Activated naive CD8-positive, alpha-beta T cell treated with anti-CD3 and anti-CD28 coated beads, Interleukin-2, amount 10 ng/mL, durations not matched to agents 7 days and 5 days (primary cell): Measurements from ENCODE around the gene CHST11. TPM values are rescaled to one million over a fixed set of nuclear protein-coding genes. Genes with fewer than 3 reads are reported as not detected.
A peak's percentile ranks its signal among the peaks of the same experiment; 100 is the strongest.
"Not testable (repeated sequence)": the region's sequence is repeated elsewhere in the genome, so short reads cannot be mapped to it uniquely, and the experiment has no call there.

Experiments
- ATAC-seq: fragments of 150-1000 bp; cut with Tn5 transposase; one replicate; pipeline ENCODE4 v1.10.0; 2021; ENCODE audit warnings: low read depth, moderate library complexity
- POLR2A ChIA-PET: fragments of 350-600 bp; sonication (Branson Sonifier 250); formaldehyde crosslinking; loops from one replicate; lab custom pipeline; 2021; ENCODE audit warnings: antibody characterized with exemption; lab: Charles Lee
- DNase-seq: peaks from one replicate; pipeline ENCODE4 v3.0.0; 2021
- H3K27ac Mint-ChIP-seq: one replicate; pipeline ENCODE4 v1.8.0; 2022; ENCODE audit warnings: mild to moderate bottlenecking, mixed read lengths
- H3K27me3 Mint-ChIP-seq: one replicate; pipeline ENCODE4 v1.8.0; 2022; ENCODE audit warnings: mild to moderate bottlenecking, moderate library complexity, mixed read lengths
- H3K36me3 Mint-ChIP-seq: one replicate; pipeline ENCODE4 v1.8.0; 2021; ENCODE audit warnings: mild to moderate bottlenecking, mixed read lengths
- H3K4me1 Mint-ChIP-seq: one replicate; pipeline ENCODE4 v1.8.0; 2021; ENCODE audit warnings: mixed read lengths
- H3K4me3 Mint-ChIP-seq: one replicate; pipeline ENCODE4 v1.8.0; 2022; ENCODE audit warnings: mild to moderate bottlenecking, moderate library complexity, mixed read lengths
- H3K9me3 Mint-ChIP-seq: one replicate; pipeline ENCODE4 v1.8.0; 2021; ENCODE audit warnings: mixed read lengths
- total RNA-seq, 2 experiments: library from RNA; stranded (reverse); gene quantifications; one replicate each; pipeline ENCODE4 v1.2.3, GENCODE V29; 2021

The CHST11 gene
- total RNA-seq, 2 experiments from 2014 or later, result 64.9 to 72.9 TPM

DNA sequence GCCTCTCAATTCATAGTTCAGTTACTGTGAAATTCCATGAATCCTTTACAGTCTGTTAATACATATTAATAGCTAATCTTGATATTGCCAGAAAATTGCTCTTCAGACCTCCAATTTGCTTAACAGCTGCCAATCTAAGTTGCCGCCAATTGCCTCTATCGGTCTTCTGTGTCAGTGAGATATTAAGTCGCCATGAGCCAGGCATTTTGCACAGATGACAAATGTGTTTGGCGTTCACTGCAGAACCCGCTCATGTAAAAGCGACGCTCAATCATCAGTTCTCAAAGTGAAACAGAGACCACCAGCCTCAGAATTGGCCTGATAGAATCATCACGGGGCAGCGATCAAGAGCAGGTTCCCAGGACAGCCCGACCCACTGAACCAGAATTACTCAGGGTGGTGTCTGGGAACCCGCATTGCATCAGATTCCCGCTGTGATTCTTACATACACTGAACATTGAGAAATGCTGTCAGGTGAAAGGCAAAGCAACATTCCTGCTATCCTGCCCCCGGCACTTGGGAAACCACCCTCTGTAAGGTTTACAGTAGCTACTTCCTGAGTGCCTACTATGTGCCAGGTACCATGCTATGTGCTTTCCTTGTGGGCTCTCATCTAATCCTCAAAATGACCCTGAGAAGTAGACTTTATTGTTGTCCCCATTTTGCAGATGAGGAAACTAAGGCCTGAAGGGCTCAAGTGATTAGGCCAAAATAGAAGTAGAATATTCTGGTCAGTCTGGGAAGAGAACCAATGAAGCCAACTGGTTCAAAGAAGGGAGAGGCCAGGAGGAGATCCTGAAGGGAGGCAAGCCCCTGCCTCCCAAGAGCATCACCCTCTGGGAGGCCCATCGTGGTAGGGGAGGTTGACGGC, 285.0 kb downstream of the CHST11 start:
- Mint-ChIP-seq H3K36me3 (peaks cover 24% of the 10 kb centered on the region), H3K4me3 (peak overlapping the region; percentile 77), H3K4me1 (peaks cover 60% of the 10 kb centered on the region), H3K27me3 (peaks cover 2% of the 10 kb centered on the region), H3K9me3 (no peaks in the 10 kb centered on the region), H3K27ac (peak overlapping the region; percentile 59)
- DNase-seq, result no peak
- ATAC-seq, result no peak
- POLR2A ChIA-PET, result interaction anchor here (0.9 kb wide), 1 partner anchor 21 kb away, joined by 4 read pairs; no protein-coding TSS in a partner anchor

GRCh38 chr12:104742551-104743201, 285.9 kb downstream of the CHST11 start:
- H3K36me3 Mint-ChIP-seq, result peaks cover 24% of the 10 kb centered on the region
- ATAC-seq (no peak), DNase-seq (no peak)
- peaks cover 2% of the 10 kb centered on the region for H3K27me3 Mint-ChIP-seq
- H3K27ac Mint-ChIP-seq, result peak overlapping the region; percentile 44
- H3K4me1 Mint-ChIP-seq, result peaks cover 57% of the 10 kb centered on the region
- POLR2A ChIA-PET, result no interaction called here
- H3K4me3 Mint-ChIP-seq, result no peak overlapping the region
- H3K9me3 Mint-ChIP-seq, result no peaks in the 10 kb centered on the region

- Mint-ChIP-seq H3K36me3 (peaks cover 23% of the 10 kb centered on the region), H3K4me3 (no peak overlapping the region), H3K27ac (no peak overlapping the region), H3K4me1 (peaks cover 57% of the 10 kb centered on the region), H3K9me3 (no peaks in the 10 kb centered on the region), H3K27me3 (peaks cover 2% of the 10 kb centered on the region)
- no peak for DNase-seq
- no peak for ATAC-seq
- POLR2A ChIA-PET, result no interaction called here
These were observed 286.4 kb downstream of the CHST11 start for GRCh38 chr12:104743202-104743580.

DNA sequence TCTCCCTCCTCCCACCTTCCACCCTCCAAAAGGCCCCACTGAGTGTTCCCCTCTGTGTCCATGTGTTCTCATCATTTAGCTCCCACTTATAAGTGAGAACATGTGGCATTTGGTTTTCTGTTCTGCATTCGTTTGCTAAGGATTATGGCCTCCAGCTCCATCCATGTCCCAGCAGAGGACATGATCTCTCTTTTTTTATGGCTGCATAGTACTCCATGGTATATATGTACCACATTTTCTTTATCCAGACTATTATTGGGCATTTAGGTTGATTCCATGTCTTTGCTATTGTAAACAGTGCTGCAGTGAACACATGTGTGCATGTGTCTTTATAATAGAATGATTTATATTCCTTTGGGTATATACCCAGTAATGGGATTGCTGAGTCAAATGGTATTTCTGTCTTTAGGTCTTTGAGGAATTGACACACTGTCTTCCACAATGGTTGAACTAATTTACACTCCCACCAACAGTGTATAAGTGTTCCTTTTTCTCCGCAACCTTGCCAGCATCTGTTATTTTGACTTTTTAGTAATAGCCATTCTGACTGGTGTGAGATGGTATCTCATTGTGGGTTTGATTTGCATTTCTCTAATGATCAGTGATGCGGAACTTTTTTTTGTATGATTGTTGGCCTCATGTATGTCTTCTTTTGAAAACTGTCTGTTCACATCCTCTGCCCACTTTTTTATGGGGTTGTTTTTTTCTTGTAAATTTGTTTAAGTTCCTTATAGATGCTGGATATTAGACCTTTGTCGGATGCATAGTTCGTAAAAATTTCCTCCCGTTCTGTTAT, 287.2 kb downstream of the CHST11 start:
- H3K27ac Mint-ChIP-seq, result not testable (repeated sequence)
- peaks cover 56% of the 10 kb centered on the region for H3K4me1 Mint-ChIP-seq

GRCh38 chr12:104746467-104747088, 289.8 kb downstream of the CHST11 start:
- Mint-ChIP-seq H3K4me3 (no peak overlapping the region), H3K27ac (no peak overlapping the region), H3K9me3 (no peaks in the 10 kb centered on the region), H3K4me1 (peaks cover 48% of the 10 kb centered on the region), H3K36me3 (peaks cover 24% of the 10 kb centered on the region), H3K27me3 (peaks cover 2% of the 10 kb centered on the region)
- no peak for ATAC-seq
- no peak for DNase-seq
- POLR2A ChIA-PET, result interaction anchor here (1.7 kb wide), 1 partner anchor 8 kb away, joined by 6 read pairs; no protein-coding TSS in a partner anchor

More for the DNA sequence above, 287.2 kb downstream of the CHST11 start:
- H3K4me3 Mint-ChIP-seq, POLR2A ChIA-PET, ATAC-seq, H3K27me3 Mint-ChIP-seq, DNase-seq, H3K9me3 Mint-ChIP-seq: not testable (repeated sequence)
- peaks cover 24% of the 10 kb centered on the region for H3K36me3 Mint-ChIP-seq

DNA sequence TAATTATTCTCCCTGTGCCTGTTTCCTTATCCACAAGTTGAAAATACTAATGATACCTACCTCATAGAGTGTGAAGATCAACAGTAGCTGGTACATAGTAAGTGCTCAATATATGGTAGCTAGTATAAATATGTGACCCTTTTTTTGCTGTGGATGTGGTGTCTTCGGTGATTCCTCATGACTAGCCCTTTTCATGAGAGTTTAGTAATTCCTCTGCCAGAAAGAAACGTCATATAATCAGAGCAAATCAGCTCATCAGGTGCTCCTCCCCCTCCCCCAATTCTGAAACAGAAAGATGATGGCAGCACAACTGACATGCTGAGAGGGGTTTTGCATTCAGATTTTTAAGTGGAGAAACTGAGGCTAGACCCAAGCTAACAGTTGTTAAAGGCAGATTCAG, 290.6 kb downstream of the CHST11 start:
- DNase-seq (no peak), ATAC-seq (no peak)
- H3K27ac Mint-ChIP-seq, result peak overlapping the region; percentile 44
- H3K27me3 Mint-ChIP-seq, result peaks cover 2% of the 10 kb centered on the region
- peak overlapping the region; percentile 63 for H3K4me3 Mint-ChIP-seq
- POLR2A ChIA-PET, result interaction anchor here (1.7 kb wide), 1 partner anchor 8 kb away, joined by 6 read pairs; no protein-coding TSS in a partner anchor
- H3K9me3 Mint-ChIP-seq, result no peaks in the 10 kb centered on the region
- peaks cover 46% of the 10 kb centered on the region for H3K4me1 Mint-ChIP-seq
- peaks cover 26% of the 10 kb centered on the region for H3K36me3 Mint-ChIP-seq

DNA sequence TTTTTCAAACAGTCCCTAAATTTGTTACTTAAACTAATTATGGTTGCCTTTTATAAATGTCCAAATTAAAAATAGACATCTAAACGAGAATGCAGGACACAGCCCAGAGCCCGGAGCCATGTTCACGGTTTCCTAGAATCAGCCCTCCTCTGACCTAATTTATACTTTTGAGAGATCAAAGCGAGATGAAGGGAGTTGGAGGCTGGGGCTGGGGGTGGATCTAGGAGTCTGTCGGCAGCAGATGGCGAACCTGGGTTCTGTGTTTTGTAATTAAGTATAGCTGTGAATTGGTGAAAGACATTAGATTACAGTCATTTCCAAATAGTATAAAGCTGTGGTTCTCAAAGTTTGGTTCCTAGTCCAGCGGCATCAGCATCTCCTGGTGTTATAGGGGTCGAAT, 291.2 kb downstream of the CHST11 start:
- ATAC-seq, result peak; percentile 86
- POLR2A ChIA-PET, result interaction anchor here (1.7 kb wide), 1 partner anchor 9 kb away, joined by 6 read pairs; no protein-coding TSS in a partner anchor
- H3K4me3 Mint-ChIP-seq, result peak overlapping the region; percentile 63
- DNase-seq, result no peak
- peaks cover 46% of the 10 kb centered on the region for H3K4me1 Mint-ChIP-seq
- H3K36me3 Mint-ChIP-seq, result peaks cover 22% of the 10 kb centered on the region
- H3K27ac Mint-ChIP-seq, result peak overlapping the region; percentile 44
- peaks cover 2% of the 10 kb centered on the region for H3K27me3 Mint-ChIP-seq
- no peaks in the 10 kb centered on the region for H3K9me3 Mint-ChIP-seq

GRCh38 chr12:104748356-104748755, 291.6 kb downstream of the CHST11 start:
- Mint-ChIP-seq H3K4me3 (peak overlapping the region; percentile 63), H3K27ac (peak overlapping the region; percentile 44), H3K9me3 (no peaks in the 10 kb centered on the region), H3K4me1 (peaks cover 46% of the 10 kb centered on the region), H3K27me3 (peaks cover 2% of the 10 kb centered on the region), H3K36me3 (peaks cover 22% of the 10 kb centered on the region)
- ATAC-seq (no peak), DNase-seq (no peak)
- POLR2A ChIA-PET, result interaction anchor here (1.7 kb wide), 1 partner anchor 9 kb away, joined by 6 read pairs; no protein-coding TSS in a partner anchor

DNA sequence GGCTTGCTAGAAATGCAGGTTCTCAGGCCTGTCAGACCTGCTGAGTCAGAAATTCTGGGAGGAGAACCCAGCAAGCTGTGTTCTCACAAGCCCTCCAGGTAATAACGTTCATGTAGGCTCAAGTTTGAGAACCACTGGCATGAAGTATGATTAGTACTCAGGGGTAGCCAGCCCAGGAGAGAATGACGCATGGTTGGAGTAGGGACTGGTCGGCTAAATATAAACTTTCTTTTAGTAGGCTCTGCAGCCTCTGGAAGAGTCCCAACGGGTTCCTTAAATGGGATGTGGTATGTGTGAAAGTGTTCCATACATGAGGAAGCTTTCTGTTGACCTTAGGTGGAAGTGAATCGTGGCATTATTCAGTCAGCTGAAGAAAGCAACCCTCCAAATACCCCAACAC, 292.0 kb downstream of the CHST11 start:
- no peaks in the 10 kb centered on the region for H3K9me3 Mint-ChIP-seq
- peaks cover 19% of the 10 kb centered on the region for H3K36me3 Mint-ChIP-seq
- peak overlapping the region; percentile 11 for H3K4me3 Mint-ChIP-seq
- DNase-seq, result no peak
- POLR2A ChIA-PET, result no interaction called here
- no peak overlapping the region for H3K27ac Mint-ChIP-seq
- peaks cover 2% of the 10 kb centered on the region for H3K27me3 Mint-ChIP-seq
- no peak for ATAC-seq
- peaks cover 46% of the 10 kb centered on the region for H3K4me1 Mint-ChIP-seq

DNA sequence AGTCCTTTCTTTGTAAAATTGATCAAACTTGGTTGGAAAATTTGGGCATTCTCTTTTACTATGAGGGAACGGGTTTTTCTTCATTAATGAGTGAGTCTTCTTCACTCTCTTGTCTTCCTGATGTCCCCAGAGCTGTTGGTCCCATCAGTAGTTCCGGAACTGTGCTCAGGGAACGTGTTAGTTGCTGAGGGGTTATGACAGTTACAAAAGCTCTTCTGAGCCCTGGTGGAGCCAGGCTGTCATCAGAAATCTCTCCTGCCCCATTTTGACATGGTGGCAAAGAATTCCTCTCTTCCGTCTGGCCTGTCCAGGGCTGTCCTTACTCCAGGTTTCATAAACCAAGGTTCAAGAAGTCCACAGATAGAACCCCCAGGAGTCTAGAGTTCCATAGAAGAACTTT, 292.8 kb downstream of the CHST11 start:
- Mint-ChIP-seq H3K36me3 (peaks cover 13% of the 10 kb centered on the region), H3K27ac (no peak overlapping the region), H3K27me3 (peaks cover 2% of the 10 kb centered on the region), H3K4me3 (no peak overlapping the region), H3K4me1 (peaks cover 46% of the 10 kb centered on the region), H3K9me3 (no peaks in the 10 kb centered on the region)
- POLR2A ChIA-PET, result no interaction called here
- DNase-seq, result no peak
- ATAC-seq, result no peak

DNA sequence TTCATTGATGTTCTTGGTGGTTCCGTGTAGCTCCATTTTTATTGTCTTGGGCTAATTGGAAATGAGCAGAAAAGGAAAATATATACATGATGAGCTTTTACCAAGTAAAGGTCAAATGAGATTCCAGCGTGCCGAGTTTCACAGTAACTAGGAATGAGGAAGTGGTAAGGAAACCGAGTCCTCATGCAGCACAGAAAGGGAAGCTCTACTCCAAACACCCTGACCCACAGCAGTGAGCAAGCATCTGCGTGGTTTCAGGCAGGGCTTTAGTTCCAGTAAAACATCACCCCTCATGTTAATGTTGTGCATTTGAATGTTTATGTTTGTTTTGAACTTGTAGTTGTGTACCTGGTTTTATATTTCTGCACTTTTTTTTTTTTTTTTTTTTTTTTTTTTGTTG, 293.3 kb downstream of the CHST11 start:
- POLR2A ChIA-PET, result no interaction called here
- Mint-ChIP-seq H3K9me3 (no peaks in the 10 kb centered on the region), H3K27ac (no peak overlapping the region), H3K36me3 (peaks cover 15% of the 10 kb centered on the region), H3K27me3 (peaks cover 2% of the 10 kb centered on the region), H3K4me3 (no peak overlapping the region), H3K4me1 (peaks cover 45% of the 10 kb centered on the region)
- DNase-seq (no peak), ATAC-seq (no peak)

GRCh38 chr12:104751120-104751519, 294.4 kb downstream of the CHST11 start:
- ATAC-seq, result no peak
- Mint-ChIP-seq H3K36me3 (peaks cover 16% of the 10 kb centered on the region), H3K4me1 (peaks cover 37% of the 10 kb centered on the region), H3K27me3 (no peaks in the 10 kb centered on the region), H3K27ac (no peak overlapping the region), H3K9me3 (no peaks in the 10 kb centered on the region), H3K4me3 (no peak overlapping the region)
- no peak for DNase-seq
- POLR2A ChIA-PET, result no interaction called here
